ENCODE data around the gene GPC6. TPM values are rescaled to one million over a fixed set of nuclear protein-coding genes. Genes with fewer than 3 reads are reported as not detected.

Gene GPC6
- total RNA-seq, 3 donors from 2014 or later (not counting 1 experiment from before 2014, with no cell fraction given): not detected

- no peaks in the 10 kb centered on the region for H3K27me3 Mint-ChIP-seq (ENCODE audit: low read depth in 2 of 2)
- WGBS (ENCODE audit: insufficient coverage): 87% methylated on average over 2 of the region's 3 CpGs
These were observed 597.7 kb downstream of the GPC6 start for GRCh38 chr13:93824286-93824685.

DNA sequence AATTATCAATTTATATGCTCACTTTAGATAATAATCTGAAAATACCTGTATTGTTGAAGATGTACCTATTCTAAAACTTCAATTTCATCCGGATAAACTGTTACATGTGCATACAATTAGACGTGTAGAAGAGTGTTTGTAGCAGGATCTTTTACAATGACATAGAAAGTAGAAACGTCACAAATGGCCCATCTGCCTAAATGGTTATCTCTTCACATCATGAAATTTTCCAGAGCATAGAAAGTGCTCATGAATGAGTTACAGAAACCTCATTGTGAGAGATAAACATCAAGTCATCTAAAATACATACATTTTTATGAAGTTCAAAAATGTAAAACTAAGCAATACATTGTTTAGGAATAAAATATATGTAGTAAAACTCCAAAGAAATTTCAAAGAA, 607.4 kb downstream of the GPC6 start:
- TF ChIP-seq, protein P1, sequence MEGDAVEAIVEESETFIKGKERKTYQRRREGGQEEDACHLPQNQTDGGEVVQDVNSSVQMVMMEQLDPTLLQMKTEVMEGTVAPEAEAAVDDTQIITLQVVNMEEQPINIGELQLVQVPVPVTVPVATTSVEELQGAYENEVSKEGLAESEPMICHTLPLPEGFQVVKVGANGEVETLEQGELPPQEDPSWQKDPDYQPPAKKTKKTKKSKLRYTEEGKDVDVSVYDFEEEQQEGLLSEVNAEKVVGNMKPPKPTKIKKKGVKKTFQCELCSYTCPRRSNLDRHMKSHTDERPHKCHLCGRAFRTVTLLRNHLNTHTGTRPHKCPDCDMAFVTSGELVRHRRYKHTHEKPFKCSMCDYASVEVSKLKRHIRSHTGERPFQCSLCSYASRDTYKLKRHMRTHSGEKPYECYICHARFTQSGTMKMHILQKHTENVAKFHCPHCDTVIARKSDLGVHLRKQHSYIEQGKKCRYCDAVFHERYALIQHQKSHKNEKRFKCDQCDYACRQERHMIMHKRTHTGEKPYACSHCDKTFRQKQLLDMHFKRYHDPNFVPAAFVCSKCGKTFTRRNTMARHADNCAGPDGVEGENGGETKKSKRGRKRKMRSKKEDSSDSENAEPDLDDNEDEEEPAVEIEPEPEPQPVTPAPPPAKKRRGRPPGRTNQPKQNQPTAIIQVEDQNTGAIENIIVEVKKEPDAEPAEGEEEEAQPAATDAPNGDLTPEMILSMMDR (IDR thresholded peaks at IDR 0.05): no peak
- no peak overlapping the region for H3K27ac Mint-ChIP-seq
- no peaks in the 10 kb centered on the region for H3K27me3 Mint-ChIP-seq (ENCODE audit: low read depth in 2 of 2)
- no peak overlapping the region for H3K27ac ChIP-seq (ENCODE audit: low read length)
- H3K4me3 Mint-ChIP-seq: no peak overlapping the region
- intact Hi-C loops (cut with micrococcal nuclease): no loop called here
- H3K9me3 Mint-ChIP-seq: peaks cover 2 to 8% of the 10 kb centered on the region in 2 donors
- no peaks in the 10 kb centered on the region for H3K27me3 ChIP-seq (ENCODE audit: control insufficient read depth, insufficient read depth, low read length)
- no peaks in the 10 kb centered on the region for H3K36me3 ChIP-seq (ENCODE audit: control insufficient read depth, insufficient read depth, low read length)
- H3K4me1 Mint-ChIP-seq: no peaks in the 10 kb centered on the region
- H3K9me3 ChIP-seq (ENCODE audit: control insufficient read depth, insufficient read depth, low read length): no peaks in the 10 kb centered on the region
- no peaks in the 10 kb centered on the region for H3K36me3 Mint-ChIP-seq
- no peaks in the 10 kb centered on the region for H3K4me1 ChIP-seq (ENCODE audit: control insufficient read depth, insufficient read depth, low read length)
- ATAC-seq (no peak), DNase-seq (no peak)
- H3K4me3 ChIP-seq (ENCODE audit: low read length): no peak overlapping the region
- 80% methylated on average over 1 of the region's 3 CpGs for WGBS (ENCODE audit: insufficient coverage)

More at GRCh38 chr13:93824286-93824685, 597.7 kb downstream of the GPC6 start:
- Mint-ChIP-seq H3K4me1 (no peaks in the 10 kb centered on the region), H3K9me3 (peaks cover 0 to 6% of the 10 kb centered on the region in 2 donors), H3K4me3 (no peak overlapping the region), H3K36me3 (no peaks in the 10 kb centered on the region), H3K27ac (no peak overlapping the region)
- TF ChIP-seq, protein P1 (IDR thresholded peaks at IDR 0.05): no peak
- DNase-seq (no peak), ATAC-seq (no peak)
- Histone ChIP-seq H3K36me3 (ENCODE audit: control insufficient read depth, insufficient read depth, low read length) (no peaks in the 10 kb centered on the region), H3K9me3 (ENCODE audit: control insufficient read depth, insufficient read depth, low read length) (no peaks in the 10 kb centered on the region), H3K4me3 (ENCODE audit: low read length) (no peak overlapping the region), H3K27ac (ENCODE audit: low read length) (no peak overlapping the region), H3K4me1 (ENCODE audit: control insufficient read depth, insufficient read depth, low read length) (no peaks in the 10 kb centered on the region), H3K27me3 (ENCODE audit: control insufficient read depth, insufficient read depth, low read length) (no peaks in the 10 kb centered on the region)
- intact Hi-C loops (cut with micrococcal nuclease): no loop called here

GRCh38 chr13:93843082-93843481, 616.5 kb downstream of the GPC6 start:
- Mint-ChIP-seq H3K36me3 (no peaks in the 10 kb centered on the region), H3K27ac (no peak overlapping the region), H3K4me1 (no peaks in the 10 kb centered on the region), H3K4me3 (no peak overlapping the region), H3K27me3 (ENCODE audit: low read depth in 2 of 2) (no peaks in the 10 kb centered on the region), H3K9me3 (peaks cover 0 to 8% of the 10 kb centered on the region in 2 donors)
- DNase-seq (no peak), ATAC-seq (no peak)
- Histone ChIP-seq H3K27me3 (ENCODE audit: control insufficient read depth, insufficient read depth, low read length) (no peaks in the 10 kb centered on the region), H3K9me3 (ENCODE audit: control insufficient read depth, insufficient read depth, low read length) (no peaks in the 10 kb centered on the region), H3K4me1 (ENCODE audit: control insufficient read depth, insufficient read depth, low read length) (no peaks in the 10 kb centered on the region), H3K27ac (ENCODE audit: low read length) (no peak overlapping the region), H3K36me3 (ENCODE audit: control insufficient read depth, insufficient read depth, low read length) (no peaks in the 10 kb centered on the region), H3K4me3 (ENCODE audit: low read length) (no peak overlapping the region)
- WGBS (ENCODE audit: insufficient coverage): 83% methylated on average over 2 of the region's 3 CpGs
- TF ChIP-seq, protein P1 (IDR thresholded peaks at IDR 0.05): no peak
- intact Hi-C loops (cut with micrococcal nuclease): no loop called here

DNA sequence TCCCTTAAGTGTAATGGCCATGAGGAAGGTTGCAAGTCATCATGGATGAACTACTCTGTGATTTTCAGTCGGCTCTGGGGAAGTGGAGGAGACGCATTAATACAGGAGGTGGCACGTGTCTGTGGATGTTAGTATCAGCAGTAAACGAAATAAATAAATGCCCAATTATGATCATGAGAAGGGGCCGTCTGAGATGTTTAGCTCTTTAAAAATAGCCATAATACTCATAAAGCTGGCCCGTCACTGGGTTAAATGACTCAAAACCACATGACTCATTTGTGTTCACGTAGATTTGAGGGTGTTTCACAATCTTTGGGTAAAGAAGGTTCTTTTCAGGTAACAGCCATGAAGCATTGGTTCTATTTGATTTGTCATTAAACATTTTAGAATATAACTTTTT, 620.6 kb downstream of the GPC6 start:
- H3K9me3 ChIP-seq (ENCODE audit: control insufficient read depth, insufficient read depth, low read length): no peaks in the 10 kb centered on the region
- DNase-seq (no peak), ATAC-seq (no peak)
- H3K27me3 ChIP-seq (ENCODE audit: control insufficient read depth, insufficient read depth, low read length): no peaks in the 10 kb centered on the region
- Mint-ChIP-seq H3K4me1 (no peaks in the 10 kb centered on the region), H3K9me3 (peaks cover 3 to 10% of the 10 kb centered on the region in 2 donors), H3K27me3 (ENCODE audit: low read depth in 2 of 2) (no peaks in the 10 kb centered on the region), H3K4me3 (no peak overlapping the region), H3K27ac (no peak overlapping the region), H3K36me3 (no peaks in the 10 kb centered on the region)
- H3K4me3 ChIP-seq (ENCODE audit: low read length): no peak overlapping the region
- H3K27ac ChIP-seq (ENCODE audit: low read length): no peak overlapping the region
- H3K4me1 ChIP-seq (ENCODE audit: control insufficient read depth, insufficient read depth, low read length): no peaks in the 10 kb centered on the region
- TF ChIP-seq, protein P1 (IDR thresholded peaks at IDR 0.05): no peak
- H3K36me3 ChIP-seq (ENCODE audit: control insufficient read depth, insufficient read depth, low read length): no peaks in the 10 kb centered on the region
- WGBS (ENCODE audit: insufficient coverage): 81% methylated on average over 4 of the region's 7 CpGs
- intact Hi-C loops (cut with micrococcal nuclease): no loop called here

Measured in natural killer cell (primary cell).